Glutamatergic neuron (in vitro differentiated cells): ENCODE results near the gene TEAD3. TPM values are rescaled to one million over a fixed set of nuclear protein-coding genes. Genes with fewer than 3 reads are reported as not detected.

Source experiments
- DNase-seq: peaks from one replicate; pipeline ENCODE4 v3.0.0; 2022
- H3K27ac Mint-ChIP-seq: one replicate; pipeline ENCODE4 v1.8.0; 2020; ENCODE audit warnings: mild to moderate bottlenecking, mixed read lengths, inconsistent platforms; ENCODE audit not compliant: unreplicated experiment
- H3K27me3 Mint-ChIP-seq: one replicate; pipeline ENCODE4 v1.8.0; 2020; ENCODE audit warnings: mild to moderate bottlenecking, moderate library complexity, mixed read lengths, inconsistent platforms; ENCODE audit not compliant: unreplicated experiment
- H3K36me3 Mint-ChIP-seq: one replicate; pipeline ENCODE4 v1.8.0; 2020; ENCODE audit warnings: mild to moderate bottlenecking, mixed read lengths, inconsistent platforms; ENCODE audit not compliant: unreplicated experiment
- H3K4me1 Mint-ChIP-seq: one replicate; pipeline ENCODE4 v1.8.0; 2020; ENCODE audit warnings: mild to moderate bottlenecking, low read depth, mixed read lengths, inconsistent platforms; ENCODE audit not compliant: unreplicated experiment
- H3K4me3 Mint-ChIP-seq: one replicate; pipeline ENCODE4 v1.8.0; 2020; ENCODE audit warnings: mild to moderate bottlenecking, mixed read lengths, inconsistent platforms; ENCODE audit not compliant: unreplicated experiment
- H3K9me3 Mint-ChIP-seq: one replicate; pipeline ENCODE4 v1.8.0; 2020; ENCODE audit warnings: mild to moderate bottlenecking, moderate library complexity, mixed read lengths, inconsistent platforms; ENCODE audit not compliant: unreplicated experiment
- CTCF ChIP-seq: fragments of 200-600 bp; sonication (generic); IDR thresholded peaks from one replicate; pipeline ENCODE4 v1.5.0; 2021; ENCODE audit not compliant: partially characterized antibody, unreplicated experiment
- total RNA-seq: library from RNA; stranded (reverse); fragmentation: NEBNext Ultra II Directional; extraction: Animal tissue kit (Norgen Biotek cat#: 25700); gene quantifications from one replicate; pipeline ENCODE4 v1.2.1, GENCODE V29; 2021; ENCODE audit not compliant: unreplicated experiment

Gene TEAD3
- total RNA-seq, 1 donor from 2014 or later = 50.0 TPM

- H3K27me3 Mint-ChIP-seq = no peaks in the 10 kb centered on the region
- no peak for DNase-seq
- no peak for TF ChIP-seq CTCF
- H3K4me3 Mint-ChIP-seq = no peak overlapping the region
- no peak overlapping the region for H3K27ac Mint-ChIP-seq
- H3K4me1 Mint-ChIP-seq = peaks cover 8% of the 10 kb centered on the region
- H3K36me3 Mint-ChIP-seq = no peaks in the 10 kb centered on the region
- H3K9me3 Mint-ChIP-seq = peaks cover 6% of the 10 kb centered on the region
Observed at GRCh38 chr6:35445691-35446090, 51.2 kb downstream of the TEAD3 start.

- no peak for DNase-seq
- Mint-ChIP-seq H3K27me3 (no peaks in the 10 kb centered on the region), H3K4me3 (no peak overlapping the region), H3K4me1 (peaks cover 8% of the 10 kb centered on the region), H3K36me3 (no peaks in the 10 kb centered on the region), H3K9me3 (peaks cover 6% of the 10 kb centered on the region), H3K27ac (no peak overlapping the region)
- TF ChIP-seq CTCF = no peak
Observed at GRCh38 chr6:35443341-35444030, 53.4 kb downstream of the TEAD3 start.

- Mint-ChIP-seq H3K36me3 (no peaks in the 10 kb centered on the region), H3K4me1 (peaks cover 4% of the 10 kb centered on the region), H3K27me3 (no peaks in the 10 kb centered on the region), H3K27ac (no peak overlapping the region), H3K4me3 (no peak overlapping the region), H3K9me3 (no peaks in the 10 kb centered on the region)
- DNase-seq = no peak
- TF ChIP-seq CTCF = no peak
Observed at GRCh38 chr6:35442693-35443092, 54.2 kb downstream of the TEAD3 start.

- DNase-seq = no peak
- TF ChIP-seq CTCF = no peak
- Mint-ChIP-seq H3K4me3 (no peak overlapping the region), H3K27ac (no peak overlapping the region), H3K27me3 (no peaks in the 10 kb centered on the region), H3K36me3 (no peaks in the 10 kb centered on the region), H3K4me1 (no peaks in the 10 kb centered on the region), H3K9me3 (no peaks in the 10 kb centered on the region)
Observed at GRCh38 chr6:35441642-35442041, 55.2 kb downstream of the TEAD3 start.

- Mint-ChIP-seq H3K36me3 (no peaks in the 10 kb centered on the region), H3K4me3 (no peak overlapping the region), H3K27me3 (no peaks in the 10 kb centered on the region), H3K9me3 (no peaks in the 10 kb centered on the region), H3K4me1 (no peaks in the 10 kb centered on the region), H3K27ac (no peak overlapping the region)
- no peak for DNase-seq
- no peak for TF ChIP-seq CTCF
Observed at GRCh38 chr6:35441205-35441604, 55.7 kb downstream of the TEAD3 start.
